ENCODE data around the gene TTLL13.
"Not testable (repeated sequence)": the region's sequence is repeated elsewhere in the genome, so short reads cannot be mapped to it uniquely, and the experiment has no call there.

The TTLL13 gene

GRCh38 chr15:90264671-90265070 lies 15.3 kb downstream of the TTLL13 start:
- Histone ChIP-seq H3K36me3 (ENCODE audit: control insufficient read depth, insufficient read depth, low read length) (no peaks in the 10 kb centered on the region), H3K4me1 (ENCODE audit: control insufficient read depth, insufficient read depth, low read length) (peaks cover 23% of the 10 kb centered on the region), H3K27me3 (ENCODE audit: control insufficient read depth, insufficient read depth, low read length, poor library complexity, severe bottlenecking) (no peaks in the 10 kb centered on the region), H3K9me3 (ENCODE audit: control insufficient read depth, low read length) (no peaks in the 10 kb centered on the region), H3K4me3 (ENCODE audit: insufficient read depth, low read depth, low read length) (peak overlapping the region; percentile 89), H3K27ac (ENCODE audit: insufficient read depth, low read depth, low read length, poor library complexity, severe bottlenecking) (no peak overlapping the region)
- WGBS, 2 experiments, result 74 to 84% methylated on average over 4 of the region's 4 CpGs

- H3K36me3 ChIP-seq (ENCODE audit: control insufficient read depth, insufficient read depth, low read length), result peaks cover 6% of the 10 kb centered on the region
- H3K27me3 ChIP-seq (ENCODE audit: control insufficient read depth, insufficient read depth, low read length, poor library complexity, severe bottlenecking), result no peaks in the 10 kb centered on the region
- H3K4me3 ChIP-seq (ENCODE audit: insufficient read depth, low read depth, low read length), result peak within 1 kb of the TSS; percentile 89
- peak within 1 kb of the TSS; percentile 90 for H3K27ac ChIP-seq (ENCODE audit: insufficient read depth, low read depth, low read length, poor library complexity, severe bottlenecking)
- 1% methylated on average over 59 of the region's 59 CpGs for WGBS, 2 experiments
- H3K4me1 ChIP-seq (ENCODE audit: control insufficient read depth, insufficient read depth, low read length), result peaks cover 23% of the 10 kb centered on the region
- H3K9me3 ChIP-seq (ENCODE audit: control insufficient read depth, low read length), result no peaks in the 10 kb centered on the region
Measured at GRCh38 chr15:90265271-90266060, 16.1 kb downstream of the TTLL13 start, which contains the start of gene NGRN. NGRN (plus strand) TSS chr15:90265672; CDS start chr15:90265713, 41 bp downstream.

GRCh38 chr15:90266061-90266431 lies 16.7 kb downstream of the TTLL13 start:
- 0 to 1% methylated on average over 16 of the region's 16 CpGs for WGBS, 2 experiments
- no peaks in the 10 kb centered on the region for H3K27me3 ChIP-seq (ENCODE audit: control insufficient read depth, insufficient read depth, low read length, poor library complexity, severe bottlenecking)
- no peaks in the 10 kb centered on the region for H3K9me3 ChIP-seq (ENCODE audit: control insufficient read depth, low read length)
- peak overlapping the region; percentile 90 for H3K27ac ChIP-seq (ENCODE audit: insufficient read depth, low read depth, low read length, poor library complexity, severe bottlenecking)
- H3K4me3 ChIP-seq (ENCODE audit: insufficient read depth, low read depth, low read length), result peak overlapping the region; percentile 89
- peaks cover 23% of the 10 kb centered on the region for H3K4me1 ChIP-seq (ENCODE audit: control insufficient read depth, insufficient read depth, low read length)
- peaks cover 11% of the 10 kb centered on the region for H3K36me3 ChIP-seq (ENCODE audit: control insufficient read depth, insufficient read depth, low read length)

GRCh38 chr15:90266485-90266884 lies 17.1 kb downstream of the TTLL13 start:
- WGBS, 2 experiments, result 33 to 41% methylated on average over 11 to 12 of the region's 15 CpGs
- Histone ChIP-seq H3K4me1 (ENCODE audit: control insufficient read depth, insufficient read depth, low read length) (peaks cover 23% of the 10 kb centered on the region), H3K9me3 (ENCODE audit: control insufficient read depth, low read length) (no peaks in the 10 kb centered on the region), H3K27ac (ENCODE audit: insufficient read depth, low read depth, low read length, poor library complexity, severe bottlenecking) (no peak overlapping the region), H3K36me3 (ENCODE audit: control insufficient read depth, insufficient read depth, low read length) (peaks cover 12% of the 10 kb centered on the region), H3K4me3 (ENCODE audit: insufficient read depth, low read depth, low read length) (peak overlapping the region; percentile 89), H3K27me3 (ENCODE audit: control insufficient read depth, insufficient read depth, low read length, poor library complexity, severe bottlenecking) (no peaks in the 10 kb centered on the region)

GRCh38 chr15:90268415-90268814 lies 19.1 kb downstream of the TTLL13 start:
- no peaks in the 10 kb centered on the region for H3K9me3 ChIP-seq (ENCODE audit: control insufficient read depth, low read length)
- 50% methylated on average over 1 of the region's 1 CpG; no CpG with 5 or more reads in 1 of the 2 experiments for WGBS, 2 experiments
- H3K4me3 ChIP-seq (ENCODE audit: insufficient read depth, low read depth, low read length), result no peak overlapping the region
- H3K27ac ChIP-seq (ENCODE audit: insufficient read depth, low read depth, low read length, poor library complexity, severe bottlenecking), result no peak overlapping the region
- H3K27me3 ChIP-seq (ENCODE audit: control insufficient read depth, insufficient read depth, low read length, poor library complexity, severe bottlenecking), result no peaks in the 10 kb centered on the region
- peaks cover 22% of the 10 kb centered on the region for H3K36me3 ChIP-seq (ENCODE audit: control insufficient read depth, insufficient read depth, low read length)
- peaks cover 23% of the 10 kb centered on the region for H3K4me1 ChIP-seq (ENCODE audit: control insufficient read depth, insufficient read depth, low read length)

GRCh38 chr15:90270502-90271150 lies 21.3 kb downstream of the TTLL13 start:
- H3K27ac ChIP-seq (ENCODE audit: insufficient read depth, low read depth, low read length, poor library complexity, severe bottlenecking), result no peak overlapping the region
- H3K27me3 ChIP-seq (ENCODE audit: control insufficient read depth, insufficient read depth, low read length, poor library complexity, severe bottlenecking), result no peaks in the 10 kb centered on the region
- H3K4me3 ChIP-seq (ENCODE audit: insufficient read depth, low read depth, low read length), result no peak overlapping the region
- H3K4me1 ChIP-seq (ENCODE audit: control insufficient read depth, insufficient read depth, low read length), result peaks cover 16% of the 10 kb centered on the region
- peaks cover 32% of the 10 kb centered on the region for H3K36me3 ChIP-seq (ENCODE audit: control insufficient read depth, insufficient read depth, low read length)
- H3K9me3 ChIP-seq (ENCODE audit: control insufficient read depth, low read length), result no peaks in the 10 kb centered on the region
- WGBS, 2 experiments, result 92% methylated on average over 10 of the region's 10 CpGs

GRCh38 chr15:90271459-90272166 lies 22.3 kb downstream of the TTLL13 start:
- Histone ChIP-seq H3K36me3 (ENCODE audit: control insufficient read depth, insufficient read depth, low read length) (peaks cover 32% of the 10 kb centered on the region), H3K9me3 (ENCODE audit: control insufficient read depth, low read length) (no peaks in the 10 kb centered on the region), H3K27me3 (ENCODE audit: control insufficient read depth, insufficient read depth, low read length, poor library complexity, severe bottlenecking) (no peaks in the 10 kb centered on the region), H3K4me3 (ENCODE audit: insufficient read depth, low read depth, low read length) (no peak overlapping the region), H3K4me1 (ENCODE audit: control insufficient read depth, insufficient read depth, low read length) (peaks cover 14% of the 10 kb centered on the region), H3K27ac (ENCODE audit: insufficient read depth, low read depth, low read length, poor library complexity, severe bottlenecking) (no peak overlapping the region)
- WGBS, 2 experiments, result 97% methylated on average over 7 of the region's 7 CpGs

- not testable (repeated sequence) for H3K27me3 ChIP-seq (ENCODE audit: control insufficient read depth, insufficient read depth, low read length, poor library complexity, severe bottlenecking); H3K9me3 ChIP-seq (ENCODE audit: control insufficient read depth, low read length); H3K4me3 ChIP-seq (ENCODE audit: insufficient read depth, low read depth, low read length); H3K4me1 ChIP-seq (ENCODE audit: control insufficient read depth, insufficient read depth, low read length); H3K27ac ChIP-seq (ENCODE audit: insufficient read depth, low read depth, low read length, poor library complexity, severe bottlenecking); H3K36me3 ChIP-seq (ENCODE audit: control insufficient read depth, insufficient read depth, low read length)
- 94 to 95% methylated on average over 12 of the region's 12 CpGs for WGBS, 2 experiments
Measured at GRCh38 chr15:90278467-90278866, 29.1 kb downstream of the TTLL13 start.

- not testable (repeated sequence) for H3K4me3 ChIP-seq (ENCODE audit: insufficient read depth, low read depth, low read length); H3K9me3 ChIP-seq (ENCODE audit: control insufficient read depth, low read length); H3K4me1 ChIP-seq (ENCODE audit: control insufficient read depth, insufficient read depth, low read length); H3K36me3 ChIP-seq (ENCODE audit: control insufficient read depth, insufficient read depth, low read length); H3K27me3 ChIP-seq (ENCODE audit: control insufficient read depth, insufficient read depth, low read length, poor library complexity, severe bottlenecking); H3K27ac ChIP-seq (ENCODE audit: insufficient read depth, low read depth, low read length, poor library complexity, severe bottlenecking)
- 88 to 95% methylated on average over 5 of the region's 5 CpGs for whole genome bisulfite sequencing, 2 experiments
Measured at GRCh38 chr15:90280743-90281142, 31.4 kb downstream of the TTLL13 start.

- not testable (repeated sequence) for H3K27ac ChIP-seq (ENCODE audit: insufficient read depth, low read depth, low read length, poor library complexity, severe bottlenecking); H3K4me1 ChIP-seq (ENCODE audit: control insufficient read depth, insufficient read depth, low read length); H3K27me3 ChIP-seq (ENCODE audit: control insufficient read depth, insufficient read depth, low read length, poor library complexity, severe bottlenecking); H3K36me3 ChIP-seq (ENCODE audit: control insufficient read depth, insufficient read depth, low read length); H3K9me3 ChIP-seq (ENCODE audit: control insufficient read depth, low read length); H3K4me3 ChIP-seq (ENCODE audit: insufficient read depth, low read depth, low read length)
- 91% methylated on average over 6 of the region's 6 CpGs for WGBS, 2 experiments
Measured at GRCh38 chr15:90281637-90282036, 32.3 kb downstream of the TTLL13 start.
